ENCODE measurements around the gene MS4A8.

The MS4A8 gene

DNA sequence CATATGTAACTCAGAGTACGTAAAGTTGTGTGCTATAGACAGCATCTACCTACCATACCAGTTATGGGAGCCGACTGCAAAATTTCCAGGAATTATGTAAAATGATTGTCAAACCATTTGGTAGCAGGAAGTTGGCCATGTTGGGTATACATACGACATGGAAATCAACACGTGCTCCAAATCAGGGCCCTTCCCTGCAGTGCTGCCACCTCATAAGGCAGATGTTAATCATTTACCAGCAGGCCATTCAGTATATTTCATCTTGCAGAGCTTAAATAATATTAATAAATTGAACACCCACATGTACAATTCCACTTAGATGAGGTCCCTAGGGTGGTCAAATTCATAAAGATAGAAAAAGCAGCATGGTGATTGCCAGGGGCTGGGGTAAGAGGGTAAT, 34.9 kb downstream of the MS4A8 start:
- Mint-ChIP-seq H3K36me3 (ENCODE audit: low read depth) (no peaks in the 10 kb centered on the region), H3K27me3 (ENCODE audit: low read depth) (peaks cover 16% of the 10 kb centered on the region), H3K27ac (no peak overlapping the region), H3K4me3 (no peak overlapping the region), H3K9me3 (no peaks in the 10 kb centered on the region), H3K4me1 (peaks cover 5% of the 10 kb centered on the region)
- TF ChIP-seq, protein P1, sequence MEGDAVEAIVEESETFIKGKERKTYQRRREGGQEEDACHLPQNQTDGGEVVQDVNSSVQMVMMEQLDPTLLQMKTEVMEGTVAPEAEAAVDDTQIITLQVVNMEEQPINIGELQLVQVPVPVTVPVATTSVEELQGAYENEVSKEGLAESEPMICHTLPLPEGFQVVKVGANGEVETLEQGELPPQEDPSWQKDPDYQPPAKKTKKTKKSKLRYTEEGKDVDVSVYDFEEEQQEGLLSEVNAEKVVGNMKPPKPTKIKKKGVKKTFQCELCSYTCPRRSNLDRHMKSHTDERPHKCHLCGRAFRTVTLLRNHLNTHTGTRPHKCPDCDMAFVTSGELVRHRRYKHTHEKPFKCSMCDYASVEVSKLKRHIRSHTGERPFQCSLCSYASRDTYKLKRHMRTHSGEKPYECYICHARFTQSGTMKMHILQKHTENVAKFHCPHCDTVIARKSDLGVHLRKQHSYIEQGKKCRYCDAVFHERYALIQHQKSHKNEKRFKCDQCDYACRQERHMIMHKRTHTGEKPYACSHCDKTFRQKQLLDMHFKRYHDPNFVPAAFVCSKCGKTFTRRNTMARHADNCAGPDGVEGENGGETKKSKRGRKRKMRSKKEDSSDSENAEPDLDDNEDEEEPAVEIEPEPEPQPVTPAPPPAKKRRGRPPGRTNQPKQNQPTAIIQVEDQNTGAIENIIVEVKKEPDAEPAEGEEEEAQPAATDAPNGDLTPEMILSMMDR (IDR thresholded peaks at IDR 0.05; ENCODE audit: unreplicated experiment in 3 of 3) = no peak

GRCh38 chr11:60739114-60739513, 39.7 kb downstream of the MS4A8 start:
- H3K9me3 Mint-ChIP-seq = peaks cover 9% of the 10 kb centered on the region
- TF ChIP-seq, protein P1 (IDR thresholded peaks at IDR 0.05; ENCODE audit: unreplicated experiment in 3 of 3) = no peak
- no peaks in the 10 kb centered on the region for H3K36me3 Mint-ChIP-seq (ENCODE audit: low read depth)
- peaks cover 10% of the 10 kb centered on the region for H3K27me3 Mint-ChIP-seq (ENCODE audit: low read depth)
- H3K4me3 Mint-ChIP-seq = no peak overlapping the region
- no peak overlapping the region for H3K27ac Mint-ChIP-seq
- H3K4me1 Mint-ChIP-seq = no peaks in the 10 kb centered on the region

DNA sequence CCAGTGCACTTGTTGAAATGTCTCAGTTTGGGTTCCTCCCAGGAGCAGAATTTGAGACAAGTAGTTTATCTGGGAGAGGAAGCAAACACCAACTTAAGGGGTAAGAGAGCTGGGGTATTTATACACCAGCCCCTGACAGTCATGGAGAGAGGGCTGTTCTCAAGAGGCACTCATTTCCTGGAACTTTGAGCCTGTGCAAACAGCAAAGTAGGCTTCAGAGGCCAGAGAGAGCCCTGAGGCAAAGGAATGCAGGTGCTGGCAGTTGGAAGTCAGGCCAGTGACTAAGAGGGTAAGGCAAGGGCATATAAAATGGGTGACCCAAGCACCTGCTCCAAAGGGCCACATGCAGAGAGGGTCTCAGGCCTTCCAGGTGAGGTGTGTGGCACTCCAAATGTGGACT, 41.2 kb downstream of the MS4A8 start:
- no peaks in the 10 kb centered on the region for H3K4me1 Mint-ChIP-seq
- TF ChIP-seq, protein P1 (IDR thresholded peaks at IDR 0.05; ENCODE audit: unreplicated experiment in 3 of 3) = no peak
- H3K36me3 Mint-ChIP-seq (ENCODE audit: low read depth) = no peaks in the 10 kb centered on the region
- H3K4me3 Mint-ChIP-seq = no peak overlapping the region
- peaks cover 6% of the 10 kb centered on the region for H3K27me3 Mint-ChIP-seq (ENCODE audit: low read depth)
- H3K27ac Mint-ChIP-seq = no peak overlapping the region
- H3K9me3 Mint-ChIP-seq = peaks cover 9% of the 10 kb centered on the region

DNA sequence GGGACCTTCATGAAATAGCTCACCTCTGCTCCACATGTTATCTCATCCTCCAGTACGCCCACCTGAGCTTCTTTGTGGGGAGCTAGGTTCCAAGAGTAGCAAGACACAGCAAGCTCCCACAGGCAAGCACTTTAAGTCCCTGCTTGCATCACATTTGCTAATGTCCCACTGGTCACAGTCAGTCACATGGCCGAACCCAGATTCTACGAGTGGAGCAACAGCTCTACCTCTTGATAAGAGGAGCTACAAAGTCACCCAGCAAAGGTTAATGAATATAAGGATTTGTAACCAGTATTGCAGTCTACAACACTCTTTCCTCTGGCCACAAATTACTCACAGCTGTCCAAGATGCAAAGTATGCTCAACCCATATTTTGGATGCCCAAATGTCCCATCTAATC, 42.0 kb downstream of the MS4A8 start:
- no peak overlapping the region for H3K4me3 Mint-ChIP-seq
- no peak overlapping the region for H3K27ac Mint-ChIP-seq
- peaks cover 11% of the 10 kb centered on the region for H3K27me3 Mint-ChIP-seq (ENCODE audit: low read depth)
- H3K9me3 Mint-ChIP-seq = peaks cover 9% of the 10 kb centered on the region
- TF ChIP-seq, protein P1 (IDR thresholded peaks at IDR 0.05; ENCODE audit: unreplicated experiment in 3 of 3) = no peak
- H3K36me3 Mint-ChIP-seq (ENCODE audit: low read depth) = no peaks in the 10 kb centered on the region
- no peaks in the 10 kb centered on the region for H3K4me1 Mint-ChIP-seq

- H3K4me1 Mint-ChIP-seq = peaks cover 4% of the 10 kb centered on the region
- H3K9me3 Mint-ChIP-seq = peaks cover 11% of the 10 kb centered on the region
Observed at GRCh38 chr11:60743058-60743457, 43.6 kb downstream of the MS4A8 start.

DNA sequence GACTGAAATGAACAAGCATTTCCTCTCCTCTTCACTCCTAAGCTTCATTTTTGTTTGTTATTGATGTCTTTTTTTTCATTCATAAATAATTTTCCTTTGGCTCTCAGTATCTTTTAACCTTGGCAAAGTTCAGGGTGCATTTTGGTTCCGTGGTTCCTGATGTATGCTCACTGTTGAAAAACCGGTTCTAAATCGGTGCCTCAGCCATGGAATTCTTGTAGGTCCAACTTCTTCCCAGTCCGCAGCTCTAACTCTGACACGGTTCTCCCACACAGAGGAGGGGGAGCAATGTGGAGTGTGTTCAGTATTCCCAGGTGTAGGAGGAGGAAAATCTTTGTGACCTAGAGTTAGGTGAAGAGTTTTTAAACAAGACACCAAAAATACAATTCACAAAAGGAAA, 44.7 kb downstream of the MS4A8 start:
- no peak overlapping the region for H3K4me3 Mint-ChIP-seq
- H3K27ac Mint-ChIP-seq = no peak overlapping the region
- peaks cover 4% of the 10 kb centered on the region for H3K4me1 Mint-ChIP-seq
- H3K27me3 Mint-ChIP-seq (ENCODE audit: low read depth) = peaks cover 12% of the 10 kb centered on the region
- TF ChIP-seq, protein P1 (IDR thresholded peaks at IDR 0.05; ENCODE audit: unreplicated experiment in 3 of 3) = no peak
- H3K9me3 Mint-ChIP-seq = peaks cover 11% of the 10 kb centered on the region
- no peaks in the 10 kb centered on the region for H3K36me3 Mint-ChIP-seq (ENCODE audit: low read depth)

More at GRCh38 chr11:60743058-60743457, 43.6 kb downstream of the MS4A8 start:
- TF ChIP-seq, protein P1 (IDR thresholded peaks at IDR 0.05; ENCODE audit: unreplicated experiment in 3 of 3) = no peak
- Mint-ChIP-seq H3K27ac (no peak overlapping the region), H3K4me3 (no peak overlapping the region), H3K27me3 (ENCODE audit: low read depth) (peaks cover 13% of the 10 kb centered on the region), H3K36me3 (ENCODE audit: low read depth) (no peaks in the 10 kb centered on the region)
